Hippocampal formation (tissue), 2 donors: ENCODE measurements around the gene XRCC4.
"Not testable (repeated sequence)": the region's sequence is repeated elsewhere in the genome, so short reads cannot be mapped to it uniquely, and the experiment has no call there.

Source experiments
- DNase-seq, 2 donors: peaks; one replicate each; lab custom pipeline; 2025; lab: John Stamatoyannopoulos, UW

XRCC4 gene

DNA sequence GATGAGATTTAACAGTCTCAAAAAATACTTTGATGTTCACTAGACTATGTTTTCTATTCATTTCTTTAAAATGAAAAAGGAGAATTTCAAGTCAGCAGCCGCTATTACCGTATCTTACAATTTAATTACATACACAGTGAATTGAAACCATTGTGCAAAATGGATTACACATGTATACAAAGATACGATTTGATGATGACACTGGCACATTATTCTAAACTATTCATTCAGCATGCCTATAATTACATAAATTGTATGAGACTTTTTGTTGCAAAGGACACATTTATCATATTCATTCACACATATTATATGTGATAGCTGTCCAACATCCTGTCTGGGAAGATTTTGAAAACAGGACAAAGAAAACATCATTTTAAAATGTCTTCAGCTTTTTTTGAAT lies 275.9 kb downstream of the XRCC4 start:
- DNase-seq: no peak

DNA sequence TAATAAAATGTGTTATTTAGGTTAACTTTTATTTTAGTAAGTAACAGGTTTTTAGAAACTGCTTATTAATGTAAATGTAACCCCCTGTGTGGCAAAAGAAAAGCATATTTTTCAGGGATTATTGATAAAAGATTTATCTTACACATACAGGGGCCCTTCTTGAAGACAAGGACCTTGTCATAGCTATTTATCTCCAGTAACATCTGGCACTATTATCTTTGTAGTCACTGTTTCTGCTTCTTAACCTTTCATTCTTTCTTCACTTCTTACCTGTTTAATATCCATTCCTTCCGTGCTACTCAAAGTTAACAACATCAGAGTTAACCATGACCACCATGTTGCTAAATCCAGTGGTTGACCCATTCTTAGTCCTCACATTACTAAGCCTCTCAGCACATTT lies 276.4 kb downstream of the XRCC4 start:
- no peak for DNase-seq

DNA sequence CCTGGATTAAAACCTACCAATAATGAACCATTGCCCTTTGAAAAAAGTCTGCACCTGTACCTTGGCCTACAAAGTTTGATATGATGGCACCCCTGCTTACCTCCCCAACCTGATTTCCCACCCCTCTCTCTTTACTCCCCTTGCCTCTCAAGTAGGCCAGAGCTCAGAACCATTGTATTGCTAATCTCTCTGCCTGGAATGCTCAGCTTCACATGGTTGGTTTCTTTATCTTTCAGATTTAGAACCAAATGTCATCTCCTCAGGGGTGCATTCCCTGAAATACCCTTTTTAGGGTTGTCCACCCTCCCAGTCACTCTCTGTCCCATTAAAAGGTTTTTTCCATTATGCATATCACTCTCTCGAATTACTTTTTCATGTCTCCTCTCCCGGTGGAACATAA lies 277.6 kb downstream of the XRCC4 start:
- no peak for DNase-seq

DNA sequence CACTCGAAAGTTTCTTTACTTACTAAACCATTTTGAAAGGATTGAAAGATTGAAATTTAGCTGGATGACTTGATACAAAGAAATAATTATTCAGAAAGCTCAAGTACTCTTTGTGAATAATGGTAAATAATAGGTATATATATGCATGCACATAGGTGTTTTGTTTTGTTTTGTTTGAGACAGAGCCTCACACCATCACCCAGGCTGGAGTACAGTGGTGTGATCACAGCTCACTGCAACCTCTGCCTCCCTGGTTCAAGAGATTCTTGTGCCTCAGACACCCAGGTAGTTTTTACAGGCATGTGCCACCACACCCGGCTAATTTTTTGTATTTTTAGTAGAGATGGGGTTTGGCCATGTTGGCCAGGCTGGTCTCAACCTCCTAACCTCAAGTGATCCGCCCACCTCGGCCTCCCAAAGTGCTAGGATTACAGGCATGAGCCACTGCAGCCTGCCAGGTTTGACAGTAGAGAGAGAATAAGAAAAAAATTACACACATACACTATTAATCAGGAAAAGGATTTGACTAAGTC lies 278.2 kb downstream of the XRCC4 start:
- not testable (repeated sequence) for DNase-seq

DNA sequence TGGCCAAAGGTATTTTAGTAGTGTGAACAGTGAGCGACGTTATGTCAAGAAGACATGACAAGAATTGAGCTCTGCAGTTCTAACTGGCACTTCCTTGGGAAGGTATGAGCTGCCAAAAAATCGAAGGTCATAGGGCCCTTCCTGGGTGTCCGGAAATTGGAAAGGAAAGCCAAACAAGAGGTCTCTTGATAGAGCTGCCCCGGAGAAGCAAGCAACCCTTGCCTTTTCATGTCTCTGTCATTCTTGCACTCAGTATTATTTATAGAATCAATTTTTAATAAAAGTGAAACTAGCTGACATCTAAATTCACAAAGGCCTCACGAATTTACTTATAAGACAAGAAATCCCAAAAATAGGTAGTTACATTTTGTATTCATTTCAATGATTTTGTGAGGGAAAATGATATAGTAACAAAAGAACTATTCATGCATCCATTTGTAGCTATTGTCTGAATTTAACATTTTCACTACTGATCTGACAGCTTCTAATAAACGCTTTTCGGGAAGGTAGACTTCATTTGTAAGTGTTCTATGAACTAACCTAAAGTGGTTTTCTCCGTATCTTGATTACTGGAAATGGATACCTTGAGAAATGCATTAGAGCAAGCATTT lies 280.4 kb downstream of the XRCC4 start:
- DNase-seq: no peak

DNA sequence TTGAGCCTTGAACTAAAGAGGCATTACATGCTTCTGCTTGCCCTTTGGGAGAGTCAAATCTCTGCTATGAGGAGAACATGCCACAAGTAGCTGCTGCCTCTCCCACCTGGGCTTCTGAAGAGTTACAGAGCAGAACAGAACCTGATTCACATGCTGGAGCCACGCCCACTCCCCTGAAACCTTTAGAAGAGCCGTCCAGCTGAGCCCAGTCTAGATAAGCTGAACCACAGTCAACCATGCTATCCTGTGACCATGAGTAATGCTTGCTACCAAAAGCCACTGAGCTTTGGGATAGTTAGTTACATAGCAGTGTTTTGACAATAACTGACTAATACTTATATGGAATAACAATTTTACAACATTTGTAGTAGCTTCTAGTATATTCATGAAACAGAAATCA lies 283.2 kb downstream of the XRCC4 start:
- DNase-seq: no peak

DNA sequence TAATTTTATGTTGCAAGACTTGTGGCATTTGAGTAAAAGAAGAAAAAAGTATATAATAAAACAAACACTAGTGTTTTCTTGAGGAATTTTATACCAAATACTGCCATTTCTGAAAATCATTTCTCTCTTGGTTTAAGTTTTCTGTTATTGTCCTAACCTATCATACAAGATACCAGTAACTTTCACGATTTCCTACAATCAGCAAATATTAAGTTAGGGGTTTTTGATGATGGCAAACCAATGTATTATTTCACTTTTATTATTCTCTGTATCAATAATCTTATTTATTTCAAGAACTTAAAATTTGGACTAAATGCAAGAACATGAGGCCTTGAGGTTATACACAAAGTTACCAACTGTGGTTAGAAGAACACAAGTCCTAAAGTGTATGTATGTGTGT lies 285.2 kb downstream of the XRCC4 start:
- no peak for DNase-seq

DNA sequence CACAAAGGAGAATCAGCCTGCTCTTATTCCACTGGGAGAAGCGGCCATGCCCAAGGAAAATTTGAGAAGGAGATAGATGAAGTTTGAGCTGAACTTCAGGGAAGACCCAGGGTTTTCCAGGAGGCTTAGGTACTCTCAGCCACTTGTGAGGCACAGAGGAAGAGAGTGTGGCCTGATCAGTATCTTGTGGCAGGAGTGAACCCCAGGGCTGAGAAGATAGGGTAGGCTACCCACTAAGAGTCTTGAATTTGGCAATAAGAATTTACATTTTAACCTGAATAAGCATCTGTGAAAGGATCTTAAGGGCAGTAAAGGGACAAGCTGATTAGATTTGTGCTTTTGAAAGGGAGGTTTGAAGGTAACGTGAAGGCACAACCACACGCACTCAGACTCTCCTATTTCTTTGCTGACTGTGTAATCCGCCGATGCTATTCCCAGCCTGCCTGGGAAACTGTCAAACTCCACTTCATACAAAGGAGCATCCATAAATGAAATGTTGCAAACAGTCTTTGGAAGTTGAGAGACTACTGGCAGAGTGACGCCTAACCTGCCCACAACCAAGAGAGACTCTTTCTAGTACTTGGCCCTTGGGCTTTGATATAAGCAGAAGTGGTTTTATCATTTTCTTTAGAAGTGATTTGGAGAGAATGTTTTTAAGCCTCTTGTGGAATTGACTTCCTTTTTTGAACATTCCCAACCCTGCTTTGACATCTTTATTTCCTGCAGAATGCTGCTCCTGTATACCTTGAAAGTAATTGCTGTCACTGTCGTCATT lies 286.0 kb downstream of the XRCC4 start:
- DNase-seq: no peak

DNA sequence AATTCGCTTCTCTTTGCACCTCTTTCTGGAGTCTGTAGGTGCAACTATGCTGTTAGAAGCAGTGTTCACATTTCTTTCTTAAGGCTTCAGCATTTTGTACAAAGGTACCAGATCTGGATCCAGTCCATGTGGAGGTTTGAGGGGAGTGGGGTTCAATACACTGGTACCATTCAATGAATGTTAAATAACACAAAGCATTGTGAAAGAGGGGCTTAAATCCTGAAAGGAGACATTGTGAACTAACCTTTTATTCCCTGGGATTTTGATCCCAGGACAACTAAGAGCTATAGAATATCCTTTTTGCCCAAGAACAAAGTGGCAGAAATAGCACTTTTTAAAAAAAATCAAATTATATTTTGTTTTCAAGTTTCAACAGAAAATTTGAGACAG lies 286.5 kb downstream of the XRCC4 start:
- no peak for DNase-seq

DNA sequence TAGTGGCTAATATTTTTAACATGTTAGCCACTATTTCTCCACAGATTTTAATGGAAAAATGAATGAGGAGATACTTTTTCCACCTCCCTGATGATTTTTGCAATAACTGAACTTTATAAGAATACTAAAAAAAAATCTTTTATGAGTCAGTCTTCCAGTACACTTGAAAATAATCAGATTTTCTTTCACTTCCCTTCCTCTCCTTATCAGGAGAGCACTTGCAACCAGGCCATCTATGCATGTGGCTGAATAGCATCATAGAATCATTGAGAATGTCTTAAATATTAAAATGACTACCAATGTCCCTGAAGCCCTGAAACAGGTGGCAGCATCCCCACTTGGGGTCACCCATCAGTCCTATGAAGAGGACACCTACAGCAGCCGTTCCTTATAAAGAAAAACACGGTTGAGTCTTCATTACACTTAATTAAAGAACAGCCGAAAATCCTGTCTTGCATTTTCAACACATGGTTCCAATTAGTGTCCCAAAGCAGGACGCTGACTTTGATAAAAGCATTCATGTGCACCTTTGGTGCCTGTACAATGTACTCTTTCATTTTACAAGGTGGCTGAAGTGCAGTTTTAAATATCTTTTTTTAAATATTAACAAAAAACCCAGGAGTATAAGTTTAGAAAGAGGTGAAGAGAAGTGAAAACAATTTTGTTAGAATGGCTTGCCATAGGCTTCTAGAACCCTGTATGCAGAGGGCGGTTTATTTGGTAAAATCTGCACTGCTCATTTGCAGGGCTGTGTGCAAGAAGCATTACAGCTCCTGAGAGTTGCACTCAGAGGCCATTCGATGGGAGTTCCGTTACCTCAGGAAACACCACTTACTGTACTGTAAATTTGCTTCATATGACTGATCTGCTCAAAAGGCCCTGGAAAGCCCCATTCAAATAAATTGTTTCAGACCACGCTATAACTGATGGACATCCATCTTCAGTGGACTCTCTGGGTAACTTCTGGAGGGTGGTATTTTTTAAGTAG lies 287.3 kb downstream of the XRCC4 start:
- DNase-seq: no peak

DNA sequence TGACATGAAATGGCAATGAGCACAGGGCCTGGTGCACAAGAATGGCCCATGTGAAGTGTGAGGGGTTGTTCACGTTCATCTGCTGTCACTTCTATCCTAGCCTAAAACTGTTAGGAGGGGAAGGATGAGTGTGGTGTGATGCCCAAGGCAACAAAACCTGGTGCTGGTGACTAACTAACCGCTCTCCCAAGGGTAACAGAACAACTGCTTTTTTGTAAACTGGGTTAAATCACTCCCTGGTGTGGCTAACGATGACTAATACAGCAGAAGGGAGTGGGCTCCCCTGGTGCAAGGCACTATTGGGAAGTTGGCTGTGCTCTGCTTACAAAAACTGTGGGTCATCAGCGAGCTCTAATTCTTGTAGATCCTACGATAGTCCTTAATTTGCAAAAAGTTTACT lies 291.0 kb downstream of the XRCC4 start:
- no peak for DNase-seq

DNA sequence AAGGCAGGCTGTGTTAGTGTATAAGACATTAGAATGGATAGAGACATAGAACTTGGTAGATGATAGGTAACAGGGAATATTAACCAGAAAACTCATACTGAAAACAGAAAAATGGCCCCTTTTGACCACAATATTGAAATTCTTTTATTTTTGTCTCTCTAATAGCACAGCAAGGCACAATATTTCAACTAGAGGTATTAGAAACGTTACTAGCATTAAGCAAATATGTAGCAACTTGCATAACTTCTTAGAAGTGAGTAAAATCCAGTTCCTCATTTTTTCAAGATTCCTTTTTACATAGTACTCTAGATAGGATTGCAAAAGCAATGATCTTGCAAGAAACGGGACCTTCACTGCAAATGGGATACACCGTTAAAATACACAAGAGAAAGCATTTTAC lies 291.5 kb downstream of the XRCC4 start:
- no peak for DNase-seq

DNA sequence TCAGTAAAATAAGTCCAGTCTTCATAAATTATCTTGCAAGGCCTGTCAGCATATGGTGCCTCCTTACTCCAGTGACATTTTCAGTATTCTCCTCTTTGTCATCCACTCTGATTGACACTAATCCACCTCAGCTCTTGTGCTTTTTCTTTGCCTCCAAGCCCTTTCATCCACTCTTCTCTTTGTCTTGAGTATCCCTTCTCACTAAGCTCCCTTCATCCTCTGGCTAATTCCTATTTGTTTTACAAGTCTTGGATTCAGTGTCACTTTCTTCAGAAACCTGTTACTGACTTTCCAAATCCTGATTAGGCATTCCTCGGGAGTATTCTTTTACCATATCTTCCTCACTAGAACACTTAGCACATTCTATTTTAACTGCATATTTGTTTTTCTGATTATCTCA lies 293.6 kb downstream of the XRCC4 start:
- no peak for DNase-seq

DNA sequence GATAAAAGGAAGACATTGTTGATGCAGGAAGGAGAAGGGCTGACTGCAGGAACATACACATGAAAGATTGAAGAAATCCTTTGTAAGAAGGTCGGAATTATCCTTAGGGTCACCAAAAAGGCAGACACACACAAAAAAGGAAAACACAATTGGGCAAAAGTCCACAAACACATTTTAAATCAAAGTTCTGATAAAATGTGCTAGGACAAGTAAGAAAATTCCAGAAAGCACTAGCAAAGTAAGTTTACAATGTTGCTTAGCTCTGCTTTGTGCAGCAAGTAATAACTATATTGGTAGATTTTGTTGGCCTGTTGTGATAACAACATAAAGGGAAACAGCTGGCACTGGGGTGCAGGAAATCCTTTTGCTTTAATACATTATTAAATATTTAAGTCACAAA lies 294.4 kb downstream of the XRCC4 start:
- no peak for DNase-seq

DNA sequence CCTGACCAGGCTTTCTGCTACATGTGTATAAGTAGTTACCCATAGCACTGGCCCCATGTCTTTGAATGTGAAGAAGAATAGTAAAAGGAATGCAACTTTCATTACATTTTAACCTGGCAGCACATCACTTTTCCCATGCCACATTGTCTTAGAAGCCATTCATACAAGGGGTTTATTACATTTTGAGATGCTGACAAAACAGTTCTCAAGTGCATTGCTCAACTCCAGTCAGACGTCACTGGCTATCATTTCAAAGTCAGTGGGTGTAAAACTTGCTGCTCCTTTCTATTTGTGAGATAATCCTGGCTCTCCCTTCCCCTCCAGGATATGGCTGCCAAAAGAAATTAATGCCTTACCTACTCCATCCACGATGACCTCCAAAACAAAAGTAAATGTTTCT lies 297.2 kb downstream of the XRCC4 start:
- DNase-seq: no peak

DNA sequence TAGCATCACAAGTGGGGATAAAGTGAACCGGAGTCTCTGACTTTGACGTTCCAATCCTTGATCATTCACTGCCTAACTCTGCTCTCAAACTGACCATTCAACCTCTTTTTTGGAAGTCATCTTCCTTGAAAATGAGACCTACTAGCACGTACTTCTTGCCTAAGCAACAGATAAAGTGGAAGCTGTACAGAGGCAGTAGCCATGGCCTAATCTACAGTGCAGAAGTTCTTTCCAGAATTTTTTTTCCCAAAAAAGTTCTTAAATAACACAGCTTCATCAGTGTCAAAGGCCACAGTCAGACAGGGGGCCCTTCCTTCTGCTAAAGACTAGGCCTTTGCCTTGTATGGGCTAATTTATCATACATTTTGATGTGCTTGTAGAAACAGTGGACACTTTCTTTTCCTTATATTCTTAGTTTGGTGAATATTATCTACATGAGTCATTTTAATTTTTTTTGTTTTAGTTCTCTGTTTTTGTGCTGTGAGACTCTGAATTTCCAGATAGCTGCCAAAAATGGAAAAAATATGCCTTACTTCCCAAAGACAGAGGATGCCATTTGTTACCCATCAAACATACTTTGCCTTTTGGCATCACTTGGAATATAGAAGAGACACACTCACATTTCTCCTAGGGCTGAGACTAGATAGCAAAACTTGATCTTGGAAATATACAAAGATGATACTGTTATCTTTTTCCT lies 297.9 kb downstream of the XRCC4 start:
- no peak for DNase-seq

DNA sequence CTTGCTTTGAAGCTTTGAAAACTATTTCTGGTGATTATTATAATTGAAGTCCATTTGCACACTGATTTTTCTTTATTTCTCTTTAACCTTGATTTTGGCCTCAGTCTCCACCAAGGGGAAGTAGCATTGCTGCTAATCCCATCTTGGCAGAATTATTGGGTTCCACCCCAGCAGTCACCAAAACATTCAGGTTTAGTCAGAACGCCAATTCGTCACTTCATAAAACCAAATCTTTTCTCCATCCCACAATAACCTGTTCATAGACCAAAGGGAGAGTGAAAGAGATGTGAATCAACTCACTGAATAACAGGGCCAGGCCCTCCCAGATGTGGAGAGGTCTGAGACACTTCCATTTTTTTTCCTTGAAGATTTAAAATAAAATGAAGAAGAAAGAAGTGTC lies 299.1 kb downstream of the XRCC4 start:
- DNase-seq: no peak

DNA sequence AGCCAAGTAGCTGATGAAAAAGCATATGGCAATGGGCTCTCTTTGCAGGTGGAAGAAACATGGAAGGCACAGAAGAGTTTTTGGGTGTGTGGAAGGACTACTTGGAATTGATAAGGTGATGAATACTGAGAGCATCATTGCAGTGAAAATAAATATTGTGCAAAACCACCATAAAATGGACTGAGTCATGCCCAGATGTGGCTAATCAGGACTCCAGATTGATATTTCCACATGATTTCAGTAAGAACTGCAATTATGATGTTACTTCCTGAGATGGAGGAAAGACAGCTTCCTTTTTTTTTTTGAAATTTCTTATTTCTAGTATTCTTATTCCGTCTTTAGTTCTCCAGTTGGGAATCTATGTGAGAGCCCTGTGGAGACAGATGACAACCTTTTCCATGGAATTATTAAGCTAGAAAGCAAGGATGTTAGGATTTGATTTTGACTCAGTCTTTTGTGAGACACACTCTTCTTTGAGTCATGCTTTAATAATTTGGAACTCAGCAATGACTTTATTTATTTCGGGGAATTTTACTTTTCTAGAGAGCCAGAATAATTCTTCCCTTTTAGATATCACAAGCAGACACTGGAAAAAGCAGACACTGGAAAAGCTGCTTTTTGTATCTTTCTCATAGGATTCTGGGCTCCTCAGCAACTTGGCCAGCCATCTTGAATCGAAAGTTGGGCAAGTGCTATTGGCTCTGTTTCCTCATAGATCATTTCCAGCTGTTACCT lies 300.0 kb downstream of the XRCC4 start:
- no peak for DNase-seq

DNA sequence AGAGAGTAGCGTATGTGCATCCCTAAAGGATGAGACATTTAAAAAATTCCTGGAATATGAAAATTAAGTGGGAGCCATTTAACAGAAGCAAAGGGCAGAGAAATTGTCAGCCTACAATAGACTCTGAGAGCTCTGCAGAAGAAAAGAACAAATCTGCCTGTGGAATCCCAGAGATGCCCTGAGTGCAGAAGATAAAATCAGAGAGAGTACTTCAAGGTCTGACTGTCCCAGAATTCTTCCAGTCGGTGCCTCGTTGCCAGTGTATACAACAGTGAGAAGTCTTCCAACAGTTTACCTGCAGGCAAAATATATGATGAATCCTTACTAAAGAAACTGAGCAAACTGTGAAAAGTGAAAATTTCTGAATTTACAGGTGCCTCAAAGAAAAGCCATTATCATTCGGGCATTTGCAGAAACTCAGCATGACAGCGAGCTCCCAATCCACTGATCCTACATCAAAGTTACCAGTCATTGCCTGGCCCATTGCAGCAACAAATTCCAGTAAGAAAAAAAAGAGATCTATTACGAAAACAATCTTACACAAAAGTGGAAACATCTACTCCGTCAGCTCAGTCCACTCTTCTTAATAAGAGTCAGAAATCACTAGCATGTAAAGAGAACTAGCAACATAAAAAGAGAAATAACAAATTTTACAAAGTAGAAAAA lies 301.4 kb downstream of the XRCC4 start:
- no peak for DNase-seq

DNA sequence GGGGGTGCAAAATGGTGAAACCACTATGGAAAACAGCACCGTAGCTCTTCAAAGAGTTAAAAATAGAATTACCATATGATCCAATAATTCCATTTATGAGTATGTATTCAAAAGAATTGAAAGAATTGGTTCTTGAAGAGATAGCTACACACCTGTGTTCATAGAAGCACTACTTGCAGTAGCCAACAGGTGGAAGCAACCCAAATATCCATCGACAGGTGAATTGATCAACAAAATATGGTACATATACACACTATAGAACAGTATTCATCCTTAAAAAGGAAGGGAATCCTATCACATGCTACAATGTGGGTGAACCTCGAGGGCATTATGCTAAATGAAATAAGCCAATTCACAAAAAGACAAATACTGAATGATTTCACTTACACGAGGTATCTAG lies 308.5 kb downstream of the XRCC4 start:
- no peak for DNase-seq

DNA sequence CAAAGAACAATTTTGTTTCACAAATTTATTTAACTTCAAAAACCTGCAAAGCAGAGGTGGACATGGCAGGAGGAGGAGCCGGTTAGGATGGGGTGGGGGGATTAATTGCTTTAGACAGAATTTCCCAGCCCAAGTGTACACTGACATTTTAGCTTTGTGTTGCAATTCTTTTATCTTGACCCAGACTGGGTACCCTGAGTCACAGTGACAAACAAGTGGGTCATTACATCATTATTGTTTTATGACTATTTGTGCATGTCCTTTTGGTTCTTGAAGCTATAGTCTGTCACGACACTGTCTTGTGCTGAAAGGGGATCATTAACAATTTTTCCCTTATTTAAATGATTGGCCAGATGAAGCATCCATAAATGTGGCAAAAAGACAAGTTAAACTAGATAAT lies 309.7 kb downstream of the XRCC4 start:
- DNase-seq: no peak
